HG02840 (cell line): ENCODE data around the gene QSER1.
"Not testable (repeated sequence)": the region's sequence is repeated elsewhere in the genome, so short reads cannot be mapped to it uniquely, and the experiment has no call there.

Experiments used
- ATAC-seq: cut with Tn5 transposase; IDR thresholded peaks from one replicate; pipeline ENCODE4 v1.9.1; 2021; ENCODE audit warnings: mild to moderate bottlenecking, moderate library complexity, moderate number of reproducible peaks; ENCODE audit not compliant: unreplicated experiment, low FRiP score

The QSER1 gene

DNA sequence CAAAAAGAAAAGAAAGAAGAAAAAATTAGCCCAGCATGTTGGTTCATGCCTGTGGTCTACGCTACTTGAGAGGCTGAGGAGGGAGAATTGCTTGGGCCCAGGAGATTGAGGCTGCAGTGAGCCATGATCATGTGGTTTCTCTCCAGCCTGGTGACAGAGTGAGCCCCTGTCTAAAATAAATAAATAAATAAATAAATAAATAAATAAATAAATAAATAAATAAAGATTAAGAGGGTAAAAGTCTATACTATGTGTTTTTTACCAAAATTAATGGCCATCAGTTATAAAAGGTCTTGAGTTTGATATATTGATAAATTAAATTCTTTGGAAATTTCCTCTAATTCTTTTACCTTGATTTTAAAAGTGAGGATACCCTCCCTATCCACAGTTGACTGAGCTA, 97.9 kb downstream of the QSER1 start:
- ATAC-seq = no peak

DNA sequence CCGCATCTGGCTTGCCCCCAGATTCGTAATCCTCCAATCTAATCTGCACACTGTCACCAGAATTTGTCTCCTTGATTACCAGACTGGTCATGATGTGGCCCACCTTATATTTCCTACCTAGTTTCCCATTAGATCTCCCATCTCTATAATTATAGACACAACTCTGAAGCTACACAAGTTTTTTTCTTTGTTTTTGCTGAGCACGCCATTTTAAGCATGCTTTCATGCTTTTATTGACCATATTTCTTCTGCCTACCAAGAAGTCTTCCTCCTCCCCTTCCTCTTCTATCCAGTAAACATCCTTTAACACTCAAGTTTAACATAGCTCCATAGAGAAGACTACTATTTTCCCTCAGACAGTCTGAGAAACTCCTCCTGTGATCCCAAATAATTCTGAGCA, 98.8 kb downstream of the QSER1 start:
- no peak for ATAC-seq

DNA sequence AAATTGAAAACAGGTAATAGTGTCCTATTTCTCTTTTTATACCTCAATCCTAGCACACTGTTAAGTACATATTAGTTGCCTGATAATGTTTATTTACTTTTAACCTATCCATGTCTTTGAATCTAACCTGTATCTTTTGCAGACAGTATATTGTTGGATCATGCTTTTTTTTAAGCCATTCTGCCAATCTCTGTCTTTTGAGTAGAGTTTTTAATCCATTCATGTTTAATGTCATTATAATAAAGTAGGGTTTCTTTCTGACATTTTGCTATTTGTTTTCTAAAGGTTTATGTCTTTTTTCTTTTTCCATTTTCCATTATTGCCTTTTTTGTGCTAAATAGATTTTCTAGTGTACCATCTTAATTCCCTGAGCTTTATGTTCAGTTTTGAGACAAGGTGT, 99.3 kb downstream of the QSER1 start:
- ATAC-seq = no peak

DNA sequence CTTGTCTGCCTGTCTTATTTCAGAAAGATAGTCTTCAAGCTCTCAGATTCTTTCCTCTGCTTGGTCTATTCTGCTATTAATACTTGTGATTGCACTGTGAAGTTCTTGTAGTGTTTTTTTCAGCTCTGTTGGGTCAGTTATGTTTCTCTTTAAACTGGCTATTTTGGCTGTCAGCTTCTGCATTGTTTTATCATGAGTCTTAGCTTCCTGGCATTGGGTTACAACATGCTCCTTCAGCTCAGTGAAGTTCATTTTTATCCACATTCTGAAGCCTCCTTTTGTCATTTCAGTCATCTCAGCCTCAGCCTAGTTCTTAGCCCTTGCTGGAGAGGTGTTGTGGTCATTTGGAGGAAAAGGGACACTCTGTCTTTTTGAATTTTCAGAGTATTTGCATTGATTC, 107.6 kb downstream of the QSER1 start:
- ATAC-seq = no peak

DNA sequence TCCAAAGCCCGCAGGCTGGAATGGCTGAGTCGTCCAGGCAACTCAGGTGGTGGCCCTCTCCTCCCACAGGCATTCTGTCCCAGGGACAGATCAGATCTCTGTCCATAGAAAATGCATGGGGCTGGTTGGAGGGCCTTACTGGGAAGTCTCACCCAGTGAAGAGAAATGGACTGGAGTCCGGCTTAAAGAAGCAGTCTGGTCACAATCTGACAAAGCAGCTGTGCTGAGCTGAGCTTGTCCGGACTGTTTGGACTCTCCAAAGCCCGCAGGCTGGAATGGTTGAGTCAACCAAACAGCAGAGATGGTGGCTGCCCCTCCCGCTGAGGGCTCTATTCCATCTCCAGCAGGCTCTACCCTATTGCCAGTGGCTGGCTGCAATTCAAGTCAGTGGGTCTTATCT, 108.7 kb downstream of the QSER1 start:
- no peak for ATAC-seq

DNA sequence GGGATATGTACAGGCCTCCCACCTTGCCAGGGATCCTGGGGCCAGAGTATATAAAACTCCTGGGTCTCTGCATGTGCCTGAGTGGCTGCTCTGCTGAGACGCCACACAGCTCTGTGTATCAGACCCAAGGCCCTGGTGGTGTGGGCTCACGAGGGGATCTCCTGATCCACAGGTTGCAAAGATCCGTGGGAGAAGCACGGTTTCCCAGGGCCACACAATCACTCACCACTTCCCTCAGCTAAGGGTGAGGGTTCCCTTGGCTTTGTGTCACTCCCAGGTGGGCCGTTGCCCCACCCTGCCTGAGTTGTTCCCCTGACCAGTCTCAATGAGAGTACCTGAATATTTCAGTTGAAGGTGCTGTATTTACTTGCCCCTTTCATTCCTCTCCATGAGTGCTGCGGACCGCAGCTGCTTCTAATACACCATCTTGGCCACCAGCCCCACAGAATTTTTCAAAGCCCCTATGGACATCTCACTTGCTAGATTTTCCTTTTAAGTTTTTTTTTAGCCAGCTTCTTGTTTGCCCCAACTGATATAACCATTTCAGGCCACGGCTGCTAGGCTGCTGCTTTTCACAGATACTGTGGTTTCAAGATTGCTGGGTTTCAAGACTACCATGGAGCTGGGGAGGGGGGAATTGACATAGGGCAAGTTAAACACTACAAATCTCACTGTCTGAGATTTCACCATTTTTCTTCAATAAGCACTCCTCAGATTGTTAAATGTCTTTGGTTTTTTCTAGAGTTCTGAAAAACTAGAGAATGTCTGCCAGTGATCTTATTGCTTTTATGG, 109.3 kb downstream of the QSER1 start:
- no peak for ATAC-seq

DNA sequence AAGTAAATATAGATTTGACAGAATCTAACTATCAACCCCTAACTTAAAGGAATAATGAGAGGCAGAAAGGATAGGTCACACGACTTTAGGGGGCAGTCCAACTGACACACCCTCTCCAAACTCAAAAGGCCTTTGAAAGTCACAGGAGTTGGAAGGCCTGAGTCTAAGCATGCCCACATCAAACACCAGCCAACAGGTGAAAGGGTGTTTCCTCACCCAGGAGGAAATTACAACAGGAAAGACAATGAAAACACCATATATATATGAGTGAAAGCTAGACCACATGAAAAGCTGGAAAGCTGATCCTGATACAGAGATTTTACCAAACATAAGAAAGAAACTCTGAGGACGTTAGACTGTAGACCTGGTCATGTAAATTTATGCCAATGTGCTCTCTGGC, 112.6 kb downstream of the QSER1 start:
- ATAC-seq = no peak

DNA sequence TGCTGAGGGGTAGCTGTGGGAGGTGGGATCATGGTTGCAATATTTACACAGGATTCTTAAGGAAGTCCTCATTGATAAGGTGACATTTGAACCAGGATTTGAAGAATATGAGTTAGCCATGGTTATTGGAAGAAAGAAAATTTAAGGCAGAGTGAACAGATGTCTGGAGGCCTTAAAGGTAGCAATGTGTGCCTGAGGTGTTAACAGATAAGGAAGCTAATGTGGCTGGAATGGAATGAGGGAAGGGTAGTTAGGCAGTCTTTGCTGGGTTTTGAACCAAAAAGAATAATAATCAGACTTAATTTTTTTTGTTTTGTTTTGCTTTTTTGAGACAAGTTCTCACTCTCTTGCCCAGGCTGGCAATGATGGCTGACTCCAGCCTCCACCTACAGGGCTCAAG, 113.4 kb downstream of the QSER1 start:
- ATAC-seq = no peak

DNA sequence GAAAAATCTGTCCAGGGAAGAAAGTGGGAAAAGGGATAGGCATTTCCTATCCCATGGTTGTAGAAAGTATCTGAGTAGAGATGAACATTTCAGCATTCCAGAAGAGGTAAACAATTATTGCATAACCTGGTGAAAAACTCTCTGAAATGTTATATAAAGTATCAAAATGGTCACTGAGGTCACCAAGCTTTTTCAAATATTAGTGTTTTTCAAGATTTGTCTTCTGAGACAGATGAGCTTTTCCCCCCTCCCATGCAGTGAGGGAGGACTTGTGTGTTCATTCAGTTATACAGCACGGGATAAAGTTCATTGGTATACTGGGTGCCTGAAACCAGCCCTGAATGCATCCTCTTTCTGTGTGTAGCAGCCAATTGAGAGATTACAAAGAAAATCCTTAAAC, 121.1 kb downstream of the QSER1 start:
- no peak for ATAC-seq

DNA sequence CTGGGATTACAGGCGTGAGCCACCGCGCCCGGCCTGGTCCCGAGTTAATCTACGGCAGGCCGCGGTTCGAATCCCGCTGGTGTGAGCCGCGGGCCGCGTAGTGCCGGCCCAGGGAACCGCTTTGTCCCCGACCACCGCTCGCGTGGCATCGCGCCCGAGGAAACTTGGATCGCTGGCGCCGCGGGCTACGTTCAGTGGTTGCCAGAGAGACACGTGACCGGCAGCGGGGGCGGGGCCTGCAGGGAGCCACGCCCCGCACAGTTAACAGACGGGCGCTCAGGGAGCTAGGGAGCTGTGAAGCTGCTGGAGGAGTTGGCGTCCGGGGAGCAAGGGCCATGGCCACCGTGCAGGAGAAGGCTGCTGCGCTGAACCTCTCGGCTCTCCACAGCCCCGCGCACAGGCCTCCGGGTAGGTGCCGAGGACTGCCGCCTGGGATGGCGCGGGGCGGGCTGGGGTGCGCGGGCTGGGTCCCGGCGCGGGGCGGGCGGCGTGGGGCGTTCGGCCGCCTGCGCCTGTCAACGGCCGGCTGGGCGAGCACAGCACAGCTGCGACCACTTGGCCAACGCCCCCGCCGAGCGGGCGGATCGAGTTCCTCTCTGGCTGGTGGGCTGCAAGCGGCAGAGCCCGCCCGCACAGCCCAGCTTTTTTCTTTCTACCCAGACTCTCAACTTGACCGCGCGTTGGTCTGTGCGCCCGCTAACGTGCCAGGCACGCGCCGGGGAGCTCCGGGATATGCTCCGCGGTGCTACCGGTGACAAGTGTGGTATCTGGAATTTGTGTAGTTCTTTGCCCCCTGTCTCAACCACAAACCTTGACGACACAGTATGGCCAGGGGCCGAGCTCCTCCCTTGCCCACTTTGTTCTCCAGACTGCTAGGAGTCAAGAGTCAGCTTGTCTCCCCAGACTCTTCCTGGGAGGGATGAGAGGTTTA, 123.3 kb downstream of the QSER1 start, which contains the start of gene DEPDC7:
Gene DEPDC7, plus strand, starts transcription at position 258 of the 931 bp plus-strand sequence. Its CDS starts 78 bp downstream, at position 336.
- ATAC-seq = peak; percentile 59

DNA sequence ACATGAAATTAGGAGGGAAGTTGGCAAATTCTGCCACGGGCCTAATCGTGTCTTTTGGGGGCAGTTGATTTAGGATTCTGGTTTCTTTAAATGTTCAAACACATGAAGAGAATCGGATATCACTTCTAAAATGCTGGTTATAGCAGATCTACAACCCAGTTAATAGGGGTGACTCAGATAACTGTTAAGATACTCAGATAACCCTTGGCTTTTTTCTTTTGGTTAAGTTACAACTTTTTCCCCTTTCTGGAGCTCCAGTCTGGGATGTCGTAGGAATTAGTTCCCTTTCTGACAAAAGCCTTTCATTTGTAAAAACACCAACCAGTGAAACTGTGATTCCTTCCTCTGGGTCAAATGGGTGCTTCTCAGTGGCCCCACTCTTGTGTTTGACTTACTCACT, 124.0 kb downstream of the QSER1 start:
- ATAC-seq = no peak

DNA sequence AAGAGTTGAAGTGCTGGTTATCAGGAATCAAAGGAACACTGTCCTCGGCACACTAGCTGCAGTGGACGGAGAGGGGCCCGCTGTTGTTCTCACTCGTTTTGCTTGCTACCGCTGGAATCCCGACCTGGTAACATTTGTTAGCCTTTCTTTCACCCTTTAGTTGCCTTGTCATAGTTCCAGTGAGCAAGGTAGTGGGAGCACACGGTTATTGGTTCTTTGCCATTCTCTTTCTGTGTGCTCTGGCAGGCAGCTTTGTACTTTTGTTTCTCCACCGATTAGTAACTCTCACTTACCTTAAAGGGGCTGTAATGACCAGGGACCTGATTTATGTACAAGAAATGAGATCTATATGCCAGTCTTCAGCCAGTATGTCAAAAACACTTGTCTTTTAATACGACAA, 124.9 kb downstream of the QSER1 start:
- no peak for ATAC-seq

DNA sequence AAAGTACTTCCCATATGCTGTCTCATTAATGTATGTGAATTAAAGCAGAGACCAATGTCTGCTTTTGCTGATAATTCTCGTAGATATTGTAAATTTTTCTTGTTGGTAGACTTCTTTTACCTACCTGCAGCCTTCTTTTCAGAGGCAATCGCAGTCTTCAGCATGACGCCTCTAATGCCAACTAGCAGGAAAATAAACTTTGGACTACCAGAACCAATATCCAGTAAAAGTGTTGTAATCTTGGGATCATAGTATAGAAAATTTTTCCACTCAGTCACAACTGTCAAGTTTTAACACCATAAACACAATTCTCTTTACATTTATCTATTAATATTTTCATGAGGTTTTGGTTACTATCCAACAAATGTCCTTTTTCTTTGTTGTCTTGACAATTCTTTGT, 125.4 kb downstream of the QSER1 start:
- ATAC-seq = no peak

DNA sequence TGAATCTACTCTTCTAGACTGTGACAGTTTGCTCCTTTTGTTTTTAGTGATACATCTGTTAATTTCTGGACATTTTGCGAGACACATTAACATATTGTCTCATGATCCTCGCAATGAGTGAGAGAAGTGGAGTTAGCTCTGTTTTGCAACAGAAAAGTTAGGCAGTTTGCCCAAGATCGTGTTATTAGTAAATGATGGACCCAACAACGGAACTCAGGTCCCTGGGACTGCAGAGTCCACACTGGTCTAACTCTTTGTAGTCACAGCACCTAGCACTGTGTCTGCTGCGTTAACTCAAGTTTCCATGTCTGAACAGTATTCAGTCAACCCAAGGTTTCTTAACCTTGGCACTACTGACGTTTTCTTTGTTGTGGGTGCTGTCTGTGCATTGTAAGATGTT, 126.2 kb downstream of the QSER1 start:
- no peak for ATAC-seq

DNA sequence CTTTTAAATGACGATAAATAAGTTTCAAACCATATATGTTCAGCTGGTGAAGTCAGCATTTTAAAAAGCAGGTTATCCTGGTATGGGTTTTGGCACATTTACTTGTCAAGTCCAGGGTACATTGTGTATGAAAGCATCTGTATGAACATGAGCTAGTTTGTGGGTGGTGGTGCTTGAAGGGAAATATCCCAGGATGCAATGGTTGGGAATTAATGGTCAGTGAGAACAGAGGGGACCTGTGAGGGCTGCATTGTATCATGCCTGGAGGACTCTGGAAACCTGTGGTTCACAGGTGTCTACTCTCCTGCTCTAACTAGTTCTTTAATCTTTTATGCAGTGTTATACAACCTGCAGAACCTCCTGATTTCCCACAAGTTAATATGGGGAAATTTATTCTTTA, 128.9 kb downstream of the QSER1 start:
- ATAC-seq = no peak

DNA sequence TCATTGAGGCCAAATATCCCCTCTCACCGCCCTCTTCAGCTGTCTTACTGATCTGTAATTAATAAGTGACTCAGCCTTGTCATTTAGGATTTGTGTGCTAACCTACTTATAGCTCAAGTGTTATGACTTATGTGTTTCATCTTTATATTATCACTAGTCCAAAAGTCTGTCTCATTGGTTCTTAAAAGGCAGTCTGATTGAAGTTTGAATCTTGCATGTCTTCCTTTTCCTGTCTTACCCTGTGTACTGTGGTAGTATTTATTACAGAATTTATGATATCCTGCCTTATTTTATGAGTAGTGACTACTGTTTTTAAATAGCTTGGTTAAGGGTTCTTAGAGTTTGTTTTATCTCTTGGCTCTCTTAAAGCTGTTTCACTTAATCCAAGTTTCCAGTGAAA, 129.3 kb downstream of the QSER1 start:
- no peak for ATAC-seq

DNA sequence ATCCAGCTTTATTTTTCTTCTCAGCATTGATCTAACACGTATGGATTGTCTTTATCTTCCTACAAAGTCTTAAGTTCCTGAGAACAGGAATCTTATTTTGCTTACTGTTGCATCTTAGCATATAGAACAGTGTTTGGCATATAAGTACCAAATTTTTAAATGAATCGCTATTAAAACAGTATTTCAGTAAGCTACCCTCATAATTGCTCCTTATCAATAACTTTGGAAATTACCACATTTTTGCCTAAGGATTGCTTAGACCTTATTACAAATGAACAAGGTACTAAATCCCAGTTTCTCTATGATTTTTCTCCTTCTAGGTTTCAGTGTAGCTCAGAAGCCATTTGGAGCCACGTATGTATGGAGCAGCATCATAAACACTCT, 132.7 kb downstream of the QSER1 start:
- ATAC-seq = no peak

DNA sequence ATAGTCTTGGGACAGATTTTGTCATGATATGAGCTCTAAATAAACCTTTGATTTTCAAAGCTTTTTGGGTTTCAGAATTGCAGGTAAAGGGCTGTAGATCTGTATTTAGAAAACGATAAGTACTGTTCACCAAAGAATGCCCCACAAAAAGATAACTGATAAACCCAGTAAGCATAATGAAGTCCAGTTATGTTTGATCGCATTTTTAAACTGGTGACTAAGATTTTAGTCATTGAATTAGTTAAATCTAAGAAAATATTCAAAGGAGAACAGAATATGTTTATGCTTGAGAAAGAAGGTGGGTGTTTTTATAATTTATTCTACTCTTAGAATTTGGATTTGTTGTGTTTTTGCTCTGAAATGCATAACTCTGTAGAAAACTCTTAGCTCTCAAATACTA, 134.6 kb downstream of the QSER1 start:
- no peak for ATAC-seq

DNA sequence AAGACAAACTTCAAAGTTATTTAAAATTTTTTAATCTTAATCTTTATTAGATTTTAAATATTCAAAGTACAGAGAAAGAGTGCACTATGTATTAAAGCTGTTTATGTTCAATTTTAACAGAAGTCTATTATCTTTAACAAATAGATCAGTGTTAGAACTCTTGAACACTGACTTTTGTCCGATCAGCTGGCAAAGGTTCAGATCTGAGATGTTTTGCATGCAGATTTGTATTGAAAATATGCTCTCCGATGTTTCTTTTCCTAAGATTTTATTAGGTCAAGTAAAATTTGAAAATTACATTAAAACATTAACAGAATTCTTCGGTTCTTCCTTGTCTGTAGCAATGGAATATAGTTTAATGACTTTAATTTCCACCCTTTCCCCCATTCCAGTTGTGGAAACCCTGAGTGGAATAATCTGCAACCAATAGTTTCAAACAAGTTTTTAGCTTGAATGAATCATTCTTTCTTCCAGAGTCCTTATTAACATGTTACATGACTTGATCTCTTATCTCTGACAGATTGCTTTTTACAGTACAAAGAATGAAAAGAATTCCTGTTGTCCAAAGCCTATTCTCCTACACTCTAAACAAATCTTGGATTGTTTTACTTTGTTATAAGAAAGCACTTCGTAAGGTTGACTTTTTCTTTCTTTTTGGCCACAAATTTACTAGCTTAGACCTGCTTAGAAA, 135.4 kb downstream of the QSER1 start:
- ATAC-seq = no peak

DNA sequence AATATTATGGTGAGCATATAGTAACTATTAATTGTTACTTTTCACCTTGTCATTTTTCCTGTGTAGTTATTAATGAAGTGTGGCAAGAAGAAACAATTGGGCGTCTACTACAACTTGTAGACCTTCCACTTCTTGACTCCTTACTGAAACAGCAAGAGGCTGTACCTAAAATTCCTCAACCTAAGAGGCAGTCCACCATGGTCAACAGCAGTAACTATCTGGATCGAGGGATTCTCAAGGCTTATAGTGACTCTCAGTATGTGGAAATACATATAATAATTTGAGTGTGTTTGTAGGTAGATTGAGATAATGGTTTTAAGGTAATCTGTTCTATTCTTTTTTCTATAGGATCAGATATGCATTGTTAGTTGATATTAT, 135.9 kb downstream of the QSER1 start:
- ATAC-seq = no peak

DNA sequence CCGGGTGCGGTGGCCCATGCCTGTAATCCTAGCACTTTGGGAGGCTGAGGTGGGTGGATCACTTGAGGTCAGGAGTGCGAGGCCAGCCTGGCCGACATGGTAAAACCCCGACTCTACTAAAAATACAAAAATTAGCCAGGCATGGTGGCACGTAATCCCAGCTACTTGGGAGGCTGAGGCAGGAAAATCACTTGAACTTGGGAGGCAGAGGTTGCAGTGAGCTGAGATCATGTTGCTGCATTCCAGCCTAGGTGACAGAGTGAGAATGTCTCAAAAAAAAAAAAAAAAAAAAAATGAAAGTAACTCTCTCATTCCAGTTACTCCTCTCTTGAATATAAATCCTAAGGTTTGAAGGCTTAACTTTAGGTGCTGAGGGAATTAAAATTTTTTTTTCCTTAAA, 136.6 kb downstream of the QSER1 start:
- ATAC-seq = not testable (repeated sequence)
